H1 (cell line): ENCODE results near the gene HDAC7. TPM values are rescaled to one million over a fixed set of nuclear protein-coding genes. Genes with fewer than 3 reads are reported as not detected.
A peak's percentile ranks its signal among the peaks of the same experiment; 100 is the strongest.

Experiments used
- CTCF ChIA-PET: fragments of 300-600 bp; sonication (Branson Sonifier 250); formaldehyde crosslinking; loops from one replicate; lab custom pipeline; 2021; ENCODE audit not compliant: partially characterized antibody; lab: Charles Lee
- POLR2A ChIA-PET: fragments of 300-600 bp; sonication (Branson Sonifier 250); formaldehyde crosslinking; loops from one replicate; lab custom pipeline; 2021; ENCODE audit warnings: inconsistent platforms; ENCODE audit not compliant: partially characterized antibody; lab: Charles Lee
- DNase-seq, 2 experiments: peaks; one replicate each; pipeline versions ENCODE4 v3.0.0 to v3.0.0-alpha.2; 2010 to 2022; ENCODE audit warnings: low spot score in 2 of 2, low read depth in 1 of 2, mixed read lengths in 1 of 2
- FAIRE-seq: peaks from 2 replicates; lab custom pipeline; 2011; peaks lifted over from hg19 to GRCh38; lab: Jason Lieb, UNC
- H2AFZ ChIP-seq: 2 replicates; pipeline ENCODE4 v1.8.1; 2012; ENCODE audit warnings: low read length, inconsistent platforms
- H2AK5ac ChIP-seq: 2 replicates; pipeline ENCODE4 v1.6.1; 2013; ENCODE audit warnings: low read depth, low read length
- H2BK120ac ChIP-seq: replicated peaks from 2 replicates; pipeline ENCODE3; 2013; ENCODE audit warnings: low read depth, low read length, inconsistent platforms
- H2BK12ac ChIP-seq: 2 replicates; pipeline ENCODE4 v1.6.1; 2013; ENCODE audit warnings: low read depth, low read length
- H2BK15ac ChIP-seq: 2 replicates; pipeline ENCODE4 v1.6.1; 2013; ENCODE audit warnings: low read length
- H2BK20ac ChIP-seq: 2 replicates; pipeline ENCODE4 v1.6.1; 2013; ENCODE audit warnings: low read length
- H2BK5ac ChIP-seq: 2 replicates; pipeline ENCODE4 v1.6.1; 2013; ENCODE audit warnings: low read depth, low read length
- H3K14ac ChIP-seq: 2 replicates; pipeline ENCODE4 v1.6.1; 2013; ENCODE audit warnings: inconsistent platforms; ENCODE audit not compliant: insufficient read length
- H3K18ac ChIP-seq: 2 replicates; pipeline ENCODE4 v1.6.1; 2013; ENCODE audit warnings: low read length; ENCODE audit errors: extremely low read depth
- H3K23ac ChIP-seq: 2 replicates; pipeline ENCODE4 v1.6.1; 2013; ENCODE audit warnings: inconsistent platforms; ENCODE audit not compliant: insufficient read length
- H3K23me2 ChIP-seq: 2 replicates; pipeline ENCODE4 v1.6.1; 2013; ENCODE audit warnings: low read depth, low read length
- H3K27ac ChIP-seq: 2 replicates; pipeline ENCODE4 v1.6.1; 2011; ENCODE audit warnings: low read depth, low read length, inconsistent platforms
- H3K27me3 ChIP-seq, 4 experiments: replicated peaks in 1 of 4; 1 replicate in 1 of 4; 2 replicates in 3 of 4; pipeline versions ENCODE4 v1.6.1 to v1.8.1; 2011 to 2013; ENCODE audit warnings: low read length in 3 of 4, mild to moderate bottlenecking in 3 of 4, inconsistent platforms in 2 of 4, mixed read lengths in 2 of 4, moderate library complexity in 1 of 4; ENCODE audit not compliant: control insufficient read depth in 3 of 4, insufficient read depth in 3 of 4; ENCODE audit errors: extremely low read depth in 1 of 4
- H3K36me3 ChIP-seq, 4 experiments: 2 replicates each; pipeline versions ENCODE4 v1.6.1 to v1.8.1; 2011 to 2013; ENCODE audit warnings: mild to moderate bottlenecking in 4 of 4, low read length in 3 of 4, moderate library complexity in 2 of 4, control low read depth in 1 of 4, inconsistent platforms in 1 of 4; ENCODE audit not compliant: insufficient read depth in 4 of 4, control insufficient read depth in 2 of 4
- H3K4ac ChIP-seq: replicated peaks from 2 replicates; pipeline ENCODE3; 2013; ENCODE audit warnings: low read length, low read depth, mixed read lengths, inconsistent platforms; ENCODE audit not compliant: insufficient read length
- H3K4me1 ChIP-seq, 4 experiments: replicated peaks in 1 of 4; 1 replicate in 1 of 4; 2 replicates in 3 of 4; pipeline versions ENCODE4 v1.6.1 to v1.8.1; 2011 to 2013; ENCODE audit warnings: low read length in 3 of 4, inconsistent platforms in 2 of 4, mixed read lengths in 1 of 4; ENCODE audit not compliant: insufficient read depth in 4 of 4, control insufficient read depth in 3 of 4
- H3K4me2 ChIP-seq, 2 experiments: 2 replicates each; pipeline versions ENCODE4 v1.6.1 to v1.8.1; 2011 to 2013; ENCODE audit warnings: low read depth in 2 of 2, low read length in 2 of 2, control low read depth in 1 of 2, inconsistent platforms in 1 of 2, mild to moderate bottlenecking in 1 of 2; ENCODE audit not compliant: insufficient read depth in 1 of 2
- H3K4me3 ChIP-seq, 4 experiments: fragments of 200-600, 300-600 bp in 1 of 4; sonication (generic), shearing (Covaris generic), sonication (Bioruptor Twin) in 1 of 4; 2 replicates each; pipeline versions ENCODE4 v1.5.1 to v1.8.1; 2011 to 2016; ENCODE audit warnings: low read length in 4 of 4, low read depth in 3 of 4, control low read depth in 2 of 4, inconsistent platforms in 2 of 4, mild to moderate bottlenecking in 2 of 4, mixed read lengths in 1 of 4, moderate library complexity in 1 of 4; ENCODE audit not compliant: insufficient read depth in 2 of 4; ENCODE audit errors: extremely low read depth in 1 of 4
- H3K56ac ChIP-seq: replicated peaks from 2 replicates; pipeline ENCODE3; 2013; ENCODE audit warnings: low read depth, mild to moderate bottlenecking, mixed read lengths, low read length, inconsistent platforms; ENCODE audit not compliant: insufficient read length
- H3K79me1 ChIP-seq: 2 replicates; pipeline ENCODE4 v1.6.1; 2013; ENCODE audit warnings: low read depth, low read length, control low read depth
- H3K79me2 ChIP-seq, 2 experiments: 2 replicates each; pipeline versions ENCODE4 v1.6.1 to v1.8.1; 2012 to 2013; ENCODE audit warnings: low read length in 2 of 2, mild to moderate bottlenecking in 2 of 2, inconsistent platforms in 1 of 2; ENCODE audit not compliant: insufficient read depth in 2 of 2, control insufficient read depth in 1 of 2
- H3K9ac ChIP-seq, 4 experiments: replicated peaks in 1 of 4; 1 replicate in 1 of 4; 2 replicates in 3 of 4; pipeline versions ENCODE4 v1.6.1 to v1.8.1; 2011 to 2013; ENCODE audit warnings: low read depth in 3 of 4, low read length in 3 of 4, control low read depth in 2 of 4, mild to moderate bottlenecking in 2 of 4, moderate library complexity in 2 of 4, inconsistent platforms in 1 of 4; ENCODE audit errors: extremely low read depth in 1 of 4
- H3K9me3 ChIP-seq, 2 experiments: 2 replicates each; pipeline versions ENCODE4 v1.6.1 to v1.8.1; 2012 to 2013; ENCODE audit warnings: mild to moderate bottlenecking in 2 of 2, moderate library complexity in 2 of 2, control low read depth in 1 of 2, inconsistent platforms in 1 of 2, low read depth in 1 of 2, low read length in 1 of 2, mixed read lengths in 1 of 2; ENCODE audit not compliant: insufficient read depth in 2 of 2
- H4K20me1 ChIP-seq, 2 experiments: replicated peaks in 1 of 2; 2 replicates each; pipeline versions ENCODE3 to v1.8.1; 2011 to 2013; ENCODE audit warnings: inconsistent platforms in 2 of 2, low read length in 2 of 2, mild to moderate bottlenecking in 1 of 2; ENCODE audit not compliant: insufficient read depth in 2 of 2, control insufficient read depth in 1 of 2
- H4K5ac ChIP-seq: 2 replicates; pipeline ENCODE4 v1.6.1; 2013; ENCODE audit warnings: low read length, low read depth, mixed read lengths, inconsistent platforms; ENCODE audit not compliant: insufficient read length
- H4K8ac ChIP-seq: 2 replicates; pipeline ENCODE4 v1.8.0; 2013; ENCODE audit warnings: mild to moderate bottlenecking, moderate library complexity, low read length, inconsistent platforms; ENCODE audit not compliant: insufficient read depth; ENCODE audit errors: extremely low read depth
- H4K91ac ChIP-seq: replicated peaks from 2 replicates; pipeline ENCODE3; 2013; ENCODE audit warnings: low read length, mixed read lengths, inconsistent platforms; ENCODE audit not compliant: insufficient read length
- CBX8 ChIP-seq: fragments of 300-800, 300-1000 bp; sonication (generic); IDR thresholded peaks from 2 replicates; pipeline ENCODE4 v1.7.1; 2016; ENCODE audit warnings: low read depth, low read length, borderline replicate concordance
- CHD2 ChIP-seq: IDR thresholded peaks from 2 replicates; pipeline ENCODE4 v1.6.1; 2012; ENCODE audit warnings: low read length, improper control_type of control experiment
- CTBP2 ChIP-seq: IDR thresholded peaks from 2 replicates; pipeline ENCODE4 v1.7.0; 2011; ENCODE audit warnings: borderline replicate concordance, mild to moderate bottlenecking, moderate library complexity, mixed read lengths, low read length; ENCODE audit not compliant: insufficient read depth, insufficient read length
- GABPA ChIP-seq: IDR thresholded peaks from 2 replicates; pipeline ENCODE4 v1.6.1; 2011; ENCODE audit warnings: mild to moderate bottlenecking, low read length, moderate library complexity, borderline replicate concordance; ENCODE audit not compliant: insufficient read depth
- KDM1A ChIP-seq: fragments of 200-600, 300-600 bp; sonication (generic); IDR thresholded peaks from 2 replicates; pipeline ENCODE4 v1.7.1; 2016; ENCODE audit warnings: mild to moderate bottlenecking, low read length, borderline replicate concordance
- NRF1 ChIP-seq: IDR thresholded peaks from 2 replicates; pipeline ENCODE4 v1.6.1; 2011; ENCODE audit warnings: mild to moderate bottlenecking, low read depth, low read length, improper control_type of control experiment
- PHF8 ChIP-seq: fragments of 200-600 bp; sonication (generic); conservative IDR thresholded peaks from 2 replicates; pipeline ENCODE4 v1.7.1; 2012; ENCODE audit warnings: low read depth, mild to moderate bottlenecking, inconsistent platforms, low read length, moderate library complexity
- RFX5 ChIP-seq: IDR thresholded peaks from 2 replicates; pipeline ENCODE4 v1.6.1; 2011; ENCODE audit warnings: low read depth, low read length, improper control_type of control experiment, borderline replicate concordance
- RXRA ChIP-seq: IDR thresholded peaks from 2 replicates; pipeline ENCODE4 v1.6.1; 2011; ENCODE audit warnings: low read depth, mild to moderate bottlenecking, low read length, moderate library complexity; ENCODE audit not compliant: insufficient read depth
- SIX5 ChIP-seq: IDR thresholded peaks from 2 replicates; pipeline ENCODE4 v1.6.1; 2011; ENCODE audit warnings: mild to moderate bottlenecking, low read depth, low read length
- SP4 ChIP-seq: IDR thresholded peaks from 2 replicates; pipeline ENCODE4 v1.6.1; 2012; ENCODE audit warnings: low read length, inconsistent platforms
- WGBS, 2 experiments: shearing (Covaris generic) in 1 of 2; methylation state at CpG; one replicate each; pipeline versions ENCODE4 v1.1.6 to v1.1.7; 2013 to 2015; ENCODE audit warnings: low lambda C conversion rate in 2 of 2, mixed read lengths in 2 of 2, inconsistent platforms in 1 of 2, low coverage in 1 of 2, missing lambda C conversion rate in 1 of 2; ENCODE audit not compliant: insufficient replicate concordance in 2 of 2, insufficient coverage in 1 of 2, insufficient read length in 1 of 2; ENCODE audit errors: extremely low coverage in 1 of 2, missing lambda C conversion rate in 1 of 2; 5-methylcytosine and 5-hydroxymethylcytosine counted together
- polyA plus RNA-seq, 7 experiments: library from polyadenylated mRNA; depleted of rRNA in 3 of 7; stranded (reverse) in 5 of 7; unstranded in 2 of 7; fragments of >200 nt in 5 of 7; fragments of 200-250 nt in 2 of 7; gene quantifications; 1 replicate in 5 of 7; 2 replicates in 1 of 7; 4 replicates in 1 of 7; pipeline versions ENCODE4 v1.2.1 to v1.2.3, GENCODE V29; 2011 to 2013; ENCODE audit warnings: missing spikeins in 2 of 7, mixed read lengths in 2 of 7
- total RNA-seq: library from RNA; stranded (reverse); fragmentation: NEBNext Ultra II Directional; extraction: Animal tissue kit (Norgen Biotek cat#: 25700); gene quantifications from 2 replicates; pipeline ENCODE4 v1.2.1, GENCODE V29; 2021

HDAC7 gene
- total and polyA plus RNA-seq, 2 of the 8 experiments (the other 6 are each of a cell fraction or from before 2014, with no cell fraction given), result 25.5 to 84.9 TPM

DNA sequence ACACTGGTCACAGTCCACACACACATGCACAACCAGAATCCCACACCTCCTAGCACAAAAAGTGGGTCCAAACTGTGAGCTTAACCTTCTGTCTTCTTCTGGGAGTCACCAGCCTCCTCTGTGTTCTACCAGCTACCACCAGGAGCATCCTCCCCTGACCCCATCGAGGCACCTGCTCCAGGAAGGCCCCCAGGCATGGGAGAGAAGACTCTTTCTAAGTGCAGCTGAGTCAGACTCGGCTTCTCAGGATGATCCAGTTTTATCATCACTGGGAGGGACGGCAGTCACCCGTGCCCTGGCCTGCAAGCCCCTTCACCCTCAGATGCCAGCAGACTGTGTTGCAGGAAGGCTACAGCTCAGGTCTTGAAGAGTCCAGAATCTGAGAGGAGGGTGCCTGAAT is 86.6 kb downstream of the HDAC7 start:
- Histone ChIP-seq H3K79me1 (no peaks in the 10 kb centered on the region), H3K4ac (no peak overlapping the region), H3K4me1 (peaks cover 3 to 19% (median 11%) of the 10 kb centered on the region in 4 experiments), H2BK15ac (no peak overlapping the region), H2BK20ac (no peak overlapping the region), H4K91ac (no peak overlapping the region), H3K27ac (no peak overlapping the region), H3K4me2 (no peak overlapping the region), H2AK5ac (peak overlapping the region; percentile 56; the same call in 1 of the 2 replicates), H3K56ac (no peak overlapping the region), H3K4me3 (no peak overlapping the region), H3K79me2 (no peaks in the 10 kb centered on the region), H3K9me3 (no peaks in the 10 kb centered on the region), H2BK5ac (no peak overlapping the region), H2BK12ac (no peak overlapping the region), H4K20me1 (no peaks in the 10 kb centered on the region), H4K5ac (no peak overlapping the region), H3K18ac (no peak overlapping the region), H2AFZ (no peak overlapping the region), H2BK120ac (no peak overlapping the region), H4K8ac (no peak overlapping the region), H3K23me2 (no peaks in the 10 kb centered on the region), H3K36me3 (no peaks in the 10 kb centered on the region), H3K9ac (no peak overlapping the region), H3K14ac (no peak overlapping the region), H3K23ac (no peak overlapping the region), H3K27me3 (peaks cover 0 to 2% (median 0%) of the 10 kb centered on the region in 4 experiments; a peak in 1 of 7 replicates)
- ChIA-PET CTCF (interaction anchor here (1.1 to 64.6 kb wide), 7 partner anchors 11 to 122 kb away, joined by 3 to 2442 read pairs (median 14); partner anchors contain the start of genes RAPGEF3 and SLC48A1), POLR2A (interaction anchor here (0.8 to 1.8 kb wide), 10 partner anchors 9 to 172 kb away, joined by 3 to 7 read pairs (median 4); partner anchors contain the start of genes RPAP3, SLC48A1 and VDR)
- 97% methylated on average over 4 of the region's 4 CpGs; no CpG with 5 or more reads in 1 of the 2 experiments for WGBS, 2 experiments
- FAIRE-seq (no peak), DNase-seq (no peak)
- TF ChIP-seq PHF8, result no peak
- TF ChIP-seq SIX5, result no peak
- TF ChIP-seq CBX8, result no peak
- TF ChIP-seq SP4, result no peak
- no peak for TF ChIP-seq CHD2
- TF ChIP-seq RFX5, result no peak
- no peak for TF ChIP-seq RXRA
- TF ChIP-seq NRF1, result no peak
- TF ChIP-seq GABPA, result no peak
- no peak for TF ChIP-seq CTBP2
- no peak for TF ChIP-seq KDM1A
